Neutrophil (primary cell): ENCODE data around the gene LGR6.
"Not testable (repeated sequence)": the region's sequence is repeated elsewhere in the genome, so short reads cannot be mapped to it uniquely, and the experiment has no call there.

ENCODE experiments used
- H3K27ac ChIP-seq: fragments of 200-600 bp; sonication (generic); 2 replicates; pipeline ENCODE4 v1.5.1; 2016; ENCODE audit warnings: mild to moderate bottlenecking, moderate library complexity
- H3K27me3 ChIP-seq: fragments of 200-600 bp; sonication (generic); 2 replicates; pipeline ENCODE4 v1.6.0; 2016; ENCODE audit warnings: mild to moderate bottlenecking
- H3K36me3 ChIP-seq: fragments of 200-600 bp; sonication (generic); 2 replicates; pipeline ENCODE4 v1.5.1; 2017
- H3K4me1 ChIP-seq, 2 experiments: fragments of 200-600 bp in 1 of 2; sonication (generic) in 1 of 2; 1 replicate in 1 of 2; 2 replicates in 1 of 2; pipeline versions ENCODE4 v1.5.1 to v1.6.1; 2013 to 2016; ENCODE audit warnings: low read depth in 1 of 2, low read length in 1 of 2, mild to moderate bottlenecking in 1 of 2, moderate library complexity in 1 of 2; ENCODE audit not compliant: control insufficient read depth in 1 of 2, insufficient read depth in 1 of 2
- H3K4me3 ChIP-seq, 2 experiments: fragments of 200-600 bp in 1 of 2; sonication (generic) in 1 of 2; 1 replicate in 1 of 2; 2 replicates in 1 of 2; pipeline ENCODE4 v1.5.1; 2013 to 2016; ENCODE audit warnings: low read depth in 1 of 2, low read length in 1 of 2, mild to moderate bottlenecking in 1 of 2, moderate library complexity in 1 of 2
- H3K9me3 ChIP-seq: fragments of 200-600 bp; sonication (generic); 2 replicates; pipeline ENCODE4 v1.5.1; 2016
- CTCF ChIP-seq: fragments of 200-600 bp; sonication (generic); IDR thresholded peaks from 2 replicates; pipeline ENCODE4 v1.5.1; 2016; ENCODE audit warnings: antibody characterized with exemption

LGR6 gene

DNA sequence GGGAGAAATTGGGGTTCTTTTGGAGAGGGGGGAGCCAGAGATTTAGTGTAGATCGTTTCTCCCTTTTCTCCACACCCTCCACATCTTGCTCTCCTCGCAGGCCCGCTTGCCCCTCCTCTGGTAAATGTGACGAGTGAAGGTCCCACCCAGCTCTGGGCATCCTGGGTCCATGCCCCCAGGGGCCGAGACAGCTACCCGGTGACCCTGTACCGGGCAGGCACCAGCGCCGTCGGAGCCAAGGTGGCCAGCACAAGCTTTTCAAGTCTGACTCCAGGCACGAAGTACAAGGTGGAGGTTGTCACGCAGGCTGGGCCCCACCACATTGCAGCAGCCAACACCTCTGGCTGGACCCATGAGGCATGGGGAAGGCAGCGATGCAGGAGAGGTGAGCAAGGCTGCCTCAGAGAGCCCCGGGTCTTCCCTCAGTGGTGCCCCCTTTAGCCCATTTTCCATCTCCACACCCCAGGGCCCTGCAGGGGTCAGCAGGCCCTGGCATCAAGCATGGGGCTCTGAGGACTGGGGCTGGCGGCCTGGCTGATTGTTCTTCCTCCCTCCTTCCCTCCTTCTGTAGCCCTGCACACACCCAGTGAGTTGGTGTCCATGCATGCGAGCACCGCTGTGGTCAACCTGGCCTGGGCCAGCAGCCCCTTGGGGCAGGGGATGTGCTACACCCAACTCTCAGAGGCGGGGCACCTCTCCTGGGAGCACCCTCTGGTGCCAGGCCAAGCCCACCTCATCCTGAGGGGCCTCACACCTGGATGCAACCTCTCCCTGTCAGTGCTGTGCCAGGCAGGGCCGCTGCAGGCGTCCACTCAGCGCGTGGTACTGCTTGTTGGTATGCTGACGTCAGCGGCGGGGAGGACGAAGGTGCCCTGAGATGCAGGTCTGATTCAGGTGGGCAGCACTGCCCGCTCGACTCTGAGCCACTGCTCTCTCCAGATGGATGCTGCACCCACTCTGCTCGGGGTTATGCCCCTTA, 16.4 kb upstream of the LGR6 start:
- Histone ChIP-seq H3K4me1 (no peaks in the 10 kb centered on the region), H3K36me3 (no peaks in the 10 kb centered on the region), H3K27me3 (no peaks in the 10 kb centered on the region), H3K27ac (no peak overlapping the region), H3K4me3 (no peak overlapping the region), H3K9me3 (no peaks in the 10 kb centered on the region)
- no peak for TF ChIP-seq CTCF

DNA sequence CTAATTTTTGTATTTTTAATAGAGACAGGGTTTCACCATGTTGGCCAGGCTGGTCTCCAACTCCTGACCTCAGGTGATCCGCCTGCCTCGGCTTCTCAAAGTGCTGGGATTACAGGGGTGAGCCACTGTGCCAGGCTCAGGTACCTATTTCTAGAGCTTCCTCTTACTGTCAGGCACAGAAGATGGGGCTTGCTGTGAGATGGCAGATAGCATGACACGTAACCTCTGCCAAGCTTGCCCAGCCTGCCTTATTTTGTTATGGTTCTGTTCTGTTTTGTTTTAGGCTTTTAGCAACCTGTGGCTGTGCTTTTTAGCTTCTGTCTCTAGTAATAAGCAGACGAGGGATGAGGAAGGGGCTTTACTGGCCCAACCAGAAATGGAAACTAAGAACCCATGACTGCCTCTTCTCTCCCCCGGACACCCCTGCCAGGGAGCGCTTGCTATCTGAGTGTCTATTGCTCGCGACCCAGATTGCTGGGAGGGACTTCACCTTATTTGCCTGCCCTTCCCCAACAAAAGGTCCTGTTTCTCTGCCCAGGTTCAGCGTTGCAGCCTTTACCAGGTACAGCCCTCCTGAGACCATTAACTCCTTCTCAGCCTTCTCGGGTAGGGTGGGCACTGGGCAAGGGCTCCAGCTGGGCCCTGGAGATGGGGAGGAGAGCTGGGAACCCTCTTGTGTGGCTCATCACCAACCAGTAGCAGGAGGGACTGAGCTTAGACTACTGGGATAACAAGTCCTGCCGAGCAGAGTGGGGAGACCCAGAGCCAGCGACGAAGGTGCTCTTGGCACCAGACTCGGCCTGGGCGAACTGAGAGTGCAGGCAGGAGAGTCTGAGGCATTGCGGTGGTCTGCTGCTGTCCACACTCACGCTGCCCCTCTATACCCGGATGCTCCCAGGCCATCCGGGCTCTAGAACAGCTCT, 13.5 kb upstream of the LGR6 start:
- Histone ChIP-seq H3K27me3 (peaks cover 1% of the 10 kb centered on the region), H3K9me3 (no peaks in the 10 kb centered on the region), H3K27ac (no peak overlapping the region), H3K4me3 (no peak overlapping the region), H3K4me1 (no peaks in the 10 kb centered on the region), H3K36me3 (no peaks in the 10 kb centered on the region)
- TF ChIP-seq CTCF: no peak

DNA sequence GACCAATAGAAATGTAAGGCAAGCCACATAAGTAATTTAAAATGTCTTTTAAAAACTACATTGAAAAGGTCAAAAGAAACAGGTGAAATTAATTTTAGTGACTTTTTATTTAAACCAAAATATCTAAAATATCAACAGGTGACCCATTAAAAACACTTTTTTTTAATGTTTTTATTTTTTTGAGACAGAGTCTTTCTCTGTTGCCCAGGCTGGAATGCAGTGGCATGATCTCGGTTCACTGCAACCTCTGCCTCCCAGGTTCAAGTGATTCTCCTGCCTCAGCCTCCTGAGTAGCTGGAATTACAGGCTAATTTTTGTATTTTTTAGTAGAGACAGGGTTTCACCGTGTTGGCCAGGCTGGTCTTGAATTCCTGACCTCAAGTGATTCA, 12.9 kb upstream of the LGR6 start:
- H3K36me3 ChIP-seq, H3K4me3 ChIP-seq, H3K9me3 ChIP-seq, H3K4me1 ChIP-seq, H3K27me3 ChIP-seq, H3K27ac ChIP-seq: not testable (repeated sequence)

DNA sequence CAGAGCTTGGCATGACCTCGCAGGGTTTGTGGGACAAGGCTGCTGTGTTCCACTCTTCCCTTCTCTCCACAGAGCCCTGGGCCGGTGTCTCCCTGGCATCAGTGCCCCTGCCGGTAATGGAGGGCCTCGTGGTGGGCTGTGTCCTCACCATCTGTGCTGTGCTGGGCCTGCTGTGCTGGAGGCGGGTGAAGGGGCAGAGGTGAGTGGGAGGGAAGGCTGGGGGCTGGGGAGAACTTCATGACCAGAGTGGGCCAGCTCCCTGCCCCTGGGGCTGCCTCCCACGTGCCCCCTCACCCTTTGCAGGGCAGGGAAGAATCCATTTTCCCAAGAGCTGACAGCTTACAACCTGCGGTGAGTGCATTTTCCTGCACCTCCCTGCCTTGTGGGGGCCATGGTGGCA, 12.0 kb upstream of the LGR6 start:
- no peak for TF ChIP-seq CTCF
- peaks cover 13% of the 10 kb centered on the region for H3K27me3 ChIP-seq
- H3K9me3 ChIP-seq: no peaks in the 10 kb centered on the region

DNA sequence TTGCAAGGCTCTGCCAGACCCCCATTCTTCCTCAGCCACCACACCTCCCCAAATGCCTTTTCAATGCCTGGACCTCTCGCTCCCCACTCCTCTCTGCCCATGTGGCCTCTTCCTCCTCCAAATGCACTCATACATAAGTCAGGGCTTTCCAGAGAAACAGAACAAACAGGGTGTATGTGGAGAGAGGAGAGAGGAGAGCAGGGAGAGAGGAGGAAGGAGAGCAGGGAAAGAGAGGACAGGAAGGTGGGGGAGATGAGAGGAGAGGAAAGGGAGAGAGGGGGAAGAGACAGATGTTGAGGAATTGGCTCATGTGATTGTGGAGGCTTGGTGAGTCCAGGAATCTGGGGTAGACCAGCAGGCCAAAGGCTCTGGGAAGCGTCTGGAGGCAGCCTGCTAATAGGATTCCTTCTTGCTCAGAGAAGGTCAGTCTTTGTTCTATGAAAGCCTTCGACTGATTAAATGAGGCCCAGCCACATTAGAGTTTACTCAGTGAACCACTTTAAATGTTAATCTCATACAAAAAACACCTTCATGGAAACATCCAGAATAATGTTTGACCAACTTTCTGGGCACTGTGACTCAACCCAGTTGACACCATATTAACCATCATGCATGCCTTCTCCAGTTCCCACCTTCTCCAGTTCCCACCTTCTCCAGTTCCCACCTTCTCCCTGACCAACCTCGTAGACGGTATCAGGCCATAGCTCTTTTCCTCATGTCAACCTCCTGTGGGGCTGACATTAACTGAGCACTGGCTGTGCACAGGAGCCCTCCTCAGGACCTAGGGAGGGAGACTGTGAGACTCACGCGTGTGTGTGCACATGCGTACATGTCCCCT, 11.3 kb upstream of the LGR6 start:
- Histone ChIP-seq H3K4me1 (no peaks in the 10 kb centered on the region), H3K27ac (no peak overlapping the region), H3K36me3 (no peaks in the 10 kb centered on the region), H3K9me3 (no peaks in the 10 kb centered on the region), H3K4me3 (no peak overlapping the region), H3K27me3 (peaks cover 13% of the 10 kb centered on the region)
- TF ChIP-seq CTCF: no peak

More for the DNA sequence above, 12.0 kb upstream of the LGR6 start:
- H3K27ac ChIP-seq: no peak overlapping the region
- no peaks in the 10 kb centered on the region for H3K36me3 ChIP-seq
- no peak overlapping the region for H3K4me3 ChIP-seq
- H3K4me1 ChIP-seq: no peaks in the 10 kb centered on the region
